GM12878 (cell line): ENCODE data around the gene CD300A. TPM values are rescaled to one million over a fixed set of nuclear protein-coding genes. Genes with fewer than 3 reads are reported as not detected.

Source experiments
- ATAC-seq: fragments of 200-7000 bp; cut with Tn5 transposase; 3 replicates; pipeline ENCODE4 v1.9.1; 2020; ENCODE audit warnings: mild to moderate bottlenecking, moderate library complexity
- BruUV-seq: library from RNA; stranded (reverse); fragments of 400-500 nt; replicated peaks from 2 replicates; lab custom pipeline; 2021; lab: Mats Ljungman, UMichigan
- CTCF ChIA-PET: fragments of 300-600 bp; sonication (Branson Sonifier 250); formaldehyde crosslinking; extraction: SDS; loops from one replicate; lab custom pipeline; 2021; ENCODE audit warnings: inconsistent platforms; lab: Yijun Ruan, JAX
- POLR2A ChIA-PET: fragments of 350-600 bp; formaldehyde crosslinking; extraction: SDS; loops from one replicate; lab custom pipeline; 2021; ENCODE audit warnings: inconsistent platforms; lab: Charles Lee
- RAD21 ChIA-PET: fragments of 300-600 bp; sonication (Branson Sonifier 250); formaldehyde crosslinking; loops from one replicate; lab custom pipeline; 2023; ENCODE audit warnings: antibody characterized with exemption; ENCODE audit not compliant: unreplicated experiment; lab: Charles Lee
- SMC1A ChIA-PET: fragments of 300-600 bp; sonication (Branson Sonifier 250); formaldehyde crosslinking; loops from one replicate; lab custom pipeline; 2023; ENCODE audit not compliant: unreplicated experiment, uncharacterized antibody; lab: Charles Lee
- DNase-seq: peaks from one replicate; pipeline ENCODE4 v3.0.0-alpha.2; 2011; ENCODE audit warnings: low read depth, low spot score
- FAIRE-seq: peaks from 3 replicates; lab custom pipeline; 2011; peaks lifted over from hg19 to GRCh38; lab: Jason Lieb, UNC
- H2AFZ ChIP-seq: 2 replicates; pipeline ENCODE4 v1.6.0; 2011; ENCODE audit warnings: low read depth, low read length, control low read depth; ENCODE audit not compliant: control insufficient read depth
- H3K27ac ChIP-seq: 2 replicates; pipeline ENCODE4 v1.5.1; 2011; ENCODE audit warnings: control low read depth; ENCODE audit not compliant: control insufficient read depth, insufficient read depth
- H3K27me3 ChIP-seq, 2 experiments: replicated peaks in 1 of 2; 2 replicates each; pipeline versions ENCODE4 v1.6.0 to v1.6.1; 2011; ENCODE audit warnings: low read length in 1 of 2; ENCODE audit not compliant: control insufficient read depth in 2 of 2, insufficient read depth in 2 of 2
- H3K36me3 ChIP-seq, 2 experiments: 2 replicates each; pipeline ENCODE4 v1.5.1; 2011; ENCODE audit warnings: low read length in 1 of 2; ENCODE audit not compliant: control insufficient read depth in 2 of 2, insufficient read depth in 2 of 2
- H3K4me1 ChIP-seq: 2 replicates; pipeline ENCODE4 v1.6.1; 2011; ENCODE audit warnings: mild to moderate bottlenecking, low read length, moderate library complexity, mixed read lengths; ENCODE audit not compliant: control insufficient read depth, insufficient read depth
- H3K4me2 ChIP-seq: 2 replicates; pipeline ENCODE4 v1.6.0; 2011; ENCODE audit warnings: control low read depth; ENCODE audit not compliant: control insufficient read depth, insufficient read depth
- H3K4me3 ChIP-seq: fragments of 200-600 bp; sonication (generic); 2 replicates; pipeline ENCODE4 v1.5.1; 2016
- H3K79me2 ChIP-seq: 2 replicates; pipeline ENCODE4 v1.6.0; 2011; ENCODE audit warnings: low read length; ENCODE audit not compliant: control insufficient read depth, insufficient read depth
- H3K9ac ChIP-seq: 2 replicates; pipeline ENCODE4 v1.8.0; 2011; ENCODE audit warnings: low read length, control low read depth, mixed read lengths; ENCODE audit not compliant: control insufficient read depth, insufficient read depth
- H3K9me3 ChIP-seq: replicated peaks from 3 replicates; pipeline ENCODE4 v1.5.1; 2011; ENCODE audit warnings: mild to moderate bottlenecking, low read length; ENCODE audit not compliant: control insufficient read depth, insufficient read depth
- H4K20me1 ChIP-seq: 2 replicates; pipeline ENCODE4 v1.6.0; 2011; ENCODE audit not compliant: control insufficient read depth, insufficient read depth
- BRCA1 ChIP-seq: IDR thresholded peaks from 2 replicates; pipeline ENCODE4 v1.6.1; 2011; ENCODE audit warnings: low read depth, low read length, improper control_type of control experiment
- CREB1 ChIP-seq: IDR thresholded peaks from 2 replicates; pipeline ENCODE4 v1.6.1; 2012; ENCODE audit warnings: low read depth, mild to moderate bottlenecking, inconsistent platforms
- DPF2 ChIP-seq: fragments of 450-650 bp; IDR thresholded peaks from 2 replicates; pipeline ENCODE4 v1.6.1; 2017; ENCODE audit warnings: mild to moderate bottlenecking
- GATAD2B ChIP-seq: fragments of 450-650 bp; conservative IDR thresholded peaks from 2 replicates; pipeline ENCODE4 v1.6.1; 2017; ENCODE audit warnings: low read depth, mild to moderate bottlenecking, moderate library complexity
- HDAC2 ChIP-seq: fragments of 200-600 bp; sonication (generic); IDR thresholded peaks from 2 replicates; pipeline ENCODE4 v1.6.1; 2017
- IKZF1 ChIP-seq: fragments of 450-650 bp; conservative IDR thresholded peaks from 2 replicates; pipeline ENCODE4 v1.6.1; 2017; ENCODE audit warnings: antibody characterized with exemption, mild to moderate bottlenecking
- NFYA ChIP-seq: IDR thresholded peaks from 2 replicates; pipeline ENCODE4 v1.6.1; 2011; ENCODE audit warnings: low read depth, mild to moderate bottlenecking, low read length, improper control_type of control experiment, borderline replicate concordance
- PML ChIP-seq: IDR thresholded peaks from 2 replicates; pipeline ENCODE4 v1.6.1; 2012; ENCODE audit warnings: low read length, inconsistent platforms
- POLR2A ChIP-seq: IDR thresholded peaks from 2 replicates; pipeline ENCODE4 v1.6.1; 2011; ENCODE audit warnings: low read depth, mild to moderate bottlenecking, low read length
- ZNF384 ChIP-seq: IDR thresholded peaks from 2 replicates; pipeline ENCODE4 v1.6.1; 2012; ENCODE audit warnings: low read depth, mild to moderate bottlenecking, low read length, improper control_type of control experiment, borderline replicate concordance
- WGBS: methylation state at CpG from one replicate; pipeline ENCODE4 v1.1.6; 2016; ENCODE audit warnings: low lambda C conversion rate; ENCODE audit not compliant: insufficient replicate concordance, insufficient coverage; ENCODE audit errors: missing lambda C conversion rate; 5-methylcytosine and 5-hydroxymethylcytosine counted together
- in situ Hi-C: fragments of 300-500 bp; cut with MboI; formaldehyde crosslinking; loops from 9 replicates; pipeline ENCODE4 v1.14.3; 2018; ENCODE audit warnings: mixed read lengths
- intact Hi-C: fragments of 100-400 bp; cut with micrococcal nuclease; formaldehyde crosslinking; loops from one replicate; pipeline ENCODE4 v1.14.2; 2022; ENCODE audit not compliant: unreplicated experiment
- polyA plus RNA-seq, 11 experiments: library from polyadenylated mRNA; depleted of rRNA in 4 of 11; unstranded in 6 of 11; stranded (reverse) in 5 of 11; fragments of >200 nt; fragmentation: Nextera tagmentation in 4 of 11; fragmentation: Illumina TruSeq in 1 of 11; extraction: Ambion mirVana in 4 of 11; extraction: Trizol in 1 of 11; gene quantifications; 1 replicate in 1 of 11; 2 replicates in 10 of 11; pipeline versions ENCODE4 v1.2.1 to v1.2.3, GENCODE V29; 2011 to 2016; ENCODE audit warnings: inconsistent platforms in 2 of 11, missing spikeins in 2 of 11, low read depth in 1 of 11
- total RNA-seq, 4 experiments: library from RNA; depleted of rRNA in 3 of 4; stranded (reverse); fragments of >200 nt in 3 of 4; fragmentation: Illumina TruSeq in 1 of 4; extraction: Trizol in 1 of 4; gene quantifications; 2 replicates each; pipeline versions ENCODE4 v1.2.1 to v1.2.3, GENCODE V29; 2013 to 2021
- TF ChIP-seq, protein P1 (sequence below): IDR thresholded peaks from 2 replicates; pipeline ENCODE4 v1.6.1; 2012; ENCODE audit warnings: improper control_type of control experiment, low read depth, low read length; ENCODE audit not compliant: insufficient replicate concordance
- TF ChIP-seq, protein P2 (sequence below): IDR thresholded peaks from 2 replicates; pipeline ENCODE4 v1.6.1; 2011; ENCODE audit warnings: borderline replicate concordance, low read depth, mild to moderate bottlenecking, moderate library complexity, low read length; ENCODE audit not compliant: insufficient read depth, poor library complexity, severe bottlenecking
- TF ChIP-seq, protein P3 (sequence below): fragments of 450-650 bp; formaldehyde crosslinking; IDR thresholded peaks from 2 replicates; pipeline ENCODE4 v1.4.0; 2022; ENCODE audit warnings: mild to moderate bottlenecking, moderate library complexity

CD300A gene
- total and polyA plus RNA-seq, 10 of the 15 experiments (the other 5 are each of a cell fraction or from before 2014, with no cell fraction given) = 10.6 to 128 (median 36.1) TPM

GRCh38 chr17:74442670-74443515 lies 23.5 kb upstream of the CD300A start:
- Histone ChIP-seq H4K20me1 (no peaks in the 10 kb centered on the region), H3K4me2 (peak overlapping the region; percentile 84), H3K36me3 (no peaks in the 10 kb centered on the region), H2AFZ (peak overlapping the region; percentile 39), H3K9me3 (peaks cover 6% of the 10 kb centered on the region; the same call in 2 of the 3 replicates), H3K4me3 (0 out of 2 replicates have a peak overlapping the region, but pooled peaks have one; percentile 35), H3K27ac (no peak overlapping the region), H3K4me1 (peaks cover 5% of the 10 kb centered on the region; the same call in 1 of the 2 replicates)
- ChIA-PET RAD21 (interaction anchor here (0.7 to 1.7 kb wide), 4 partner anchors 7 to 79 kb away, joined by 3 to 7 read pairs (median 3); no protein-coding TSS in a partner anchor), SMC1A (interaction anchor here (1.1 to 2.9 kb wide), 3 partner anchors 12 to 64 kb away, joined by 4 to 12 read pairs (median 6); no protein-coding TSS in a partner anchor), POLR2A (interaction anchor here (0.5 kb wide), 1 partner anchor 216 kb away, joined by 3 read pairs; no protein-coding TSS in a partner anchor), CTCF (interaction anchor here (1.5 to 5.1 kb wide), 3 partner anchors 9 to 63 kb away, joined by 8 to 34 read pairs (median 8); no protein-coding TSS in a partner anchor)
- DNase-seq (no peak), ATAC-seq (peak; percentile 93), FAIRE-seq (no peak)
- WGBS = 27% methylated on average over 28 of the region's 28 CpGs
- no TSS peak for BruUV-seq
- TF ChIP-seq IKZF1 (peak; percentile 37; the same call in 1 of the 2 replicates), ZNF384 (peak; percentile 63; the same call in 1 of the 2 replicates), POLR2A (no peak), DPF2 (0 out of 2 replicates have a peak, but pooled peaks have one; percentile 24), CREB1 (no peak), PML (no peak), BRCA1 (no peak), GATAD2B (no peak), HDAC2 (no peak), NFYA (no peak)
- TF ChIP-seq, protein P1, sequence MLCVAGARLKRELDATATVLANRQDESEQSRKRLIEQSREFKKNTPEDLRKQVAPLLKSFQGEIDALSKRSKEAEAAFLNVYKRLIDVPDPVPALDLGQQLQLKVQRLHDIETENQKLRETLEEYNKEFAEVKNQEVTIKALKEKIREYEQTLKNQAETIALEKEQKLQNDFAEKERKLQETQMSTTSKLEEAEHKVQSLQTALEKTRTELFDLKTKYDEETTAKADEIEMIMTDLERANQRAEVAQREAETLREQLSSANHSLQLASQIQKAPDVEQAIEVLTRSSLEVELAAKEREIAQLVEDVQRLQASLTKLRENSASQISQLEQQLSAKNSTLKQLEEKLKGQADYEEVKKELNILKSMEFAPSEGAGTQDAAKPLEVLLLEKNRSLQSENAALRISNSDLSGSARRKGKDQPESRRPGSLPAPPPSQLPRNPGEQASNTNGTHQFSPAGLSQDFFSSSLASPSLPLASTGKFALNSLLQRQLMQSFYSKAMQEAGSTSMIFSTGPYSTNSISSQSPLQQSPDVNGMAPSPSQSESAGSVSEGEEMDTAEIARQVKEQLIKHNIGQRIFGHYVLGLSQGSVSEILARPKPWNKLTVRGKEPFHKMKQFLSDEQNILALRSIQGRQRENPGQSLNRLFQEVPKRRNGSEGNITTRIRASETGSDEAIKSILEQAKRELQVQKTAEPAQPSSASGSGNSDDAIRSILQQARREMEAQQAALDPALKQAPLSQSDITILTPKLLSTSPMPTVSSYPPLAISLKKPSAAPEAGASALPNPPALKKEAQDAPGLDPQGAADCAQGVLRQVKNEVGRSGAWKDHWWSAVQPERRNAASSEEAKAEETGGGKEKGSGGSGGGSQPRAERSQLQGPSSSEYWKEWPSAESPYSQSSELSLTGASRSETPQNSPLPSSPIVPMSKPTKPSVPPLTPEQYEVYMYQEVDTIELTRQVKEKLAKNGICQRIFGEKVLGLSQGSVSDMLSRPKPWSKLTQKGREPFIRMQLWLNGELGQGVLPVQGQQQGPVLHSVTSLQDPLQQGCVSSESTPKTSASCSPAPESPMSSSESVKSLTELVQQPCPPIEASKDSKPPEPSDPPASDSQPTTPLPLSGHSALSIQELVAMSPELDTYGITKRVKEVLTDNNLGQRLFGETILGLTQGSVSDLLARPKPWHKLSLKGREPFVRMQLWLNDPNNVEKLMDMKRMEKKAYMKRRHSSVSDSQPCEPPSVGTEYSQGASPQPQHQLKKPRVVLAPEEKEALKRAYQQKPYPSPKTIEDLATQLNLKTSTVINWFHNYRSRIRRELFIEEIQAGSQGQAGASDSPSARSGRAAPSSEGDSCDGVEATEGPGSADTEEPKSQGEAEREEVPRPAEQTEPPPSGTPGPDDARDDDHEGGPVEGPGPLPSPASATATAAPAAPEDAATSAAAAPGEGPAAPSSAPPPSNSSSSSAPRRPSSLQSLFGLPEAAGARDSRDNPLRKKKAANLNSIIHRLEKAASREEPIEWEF = peak; percentile 16
- TF ChIP-seq, protein P2, sequence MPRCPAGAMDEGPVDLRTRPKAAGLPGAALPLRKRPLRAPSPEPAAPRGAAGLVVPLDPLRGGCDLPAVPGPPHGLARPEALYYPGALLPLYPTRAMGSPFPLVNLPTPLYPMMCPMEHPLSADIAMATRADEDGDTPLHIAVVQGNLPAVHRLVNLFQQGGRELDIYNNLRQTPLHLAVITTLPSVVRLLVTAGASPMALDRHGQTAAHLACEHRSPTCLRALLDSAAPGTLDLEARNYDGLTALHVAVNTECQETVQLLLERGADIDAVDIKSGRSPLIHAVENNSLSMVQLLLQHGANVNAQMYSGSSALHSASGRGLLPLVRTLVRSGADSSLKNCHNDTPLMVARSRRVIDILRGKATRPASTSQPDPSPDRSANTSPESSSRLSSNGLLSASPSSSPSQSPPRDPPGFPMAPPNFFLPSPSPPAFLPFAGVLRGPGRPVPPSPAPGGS = no peak
- TF ChIP-seq, protein P3, sequence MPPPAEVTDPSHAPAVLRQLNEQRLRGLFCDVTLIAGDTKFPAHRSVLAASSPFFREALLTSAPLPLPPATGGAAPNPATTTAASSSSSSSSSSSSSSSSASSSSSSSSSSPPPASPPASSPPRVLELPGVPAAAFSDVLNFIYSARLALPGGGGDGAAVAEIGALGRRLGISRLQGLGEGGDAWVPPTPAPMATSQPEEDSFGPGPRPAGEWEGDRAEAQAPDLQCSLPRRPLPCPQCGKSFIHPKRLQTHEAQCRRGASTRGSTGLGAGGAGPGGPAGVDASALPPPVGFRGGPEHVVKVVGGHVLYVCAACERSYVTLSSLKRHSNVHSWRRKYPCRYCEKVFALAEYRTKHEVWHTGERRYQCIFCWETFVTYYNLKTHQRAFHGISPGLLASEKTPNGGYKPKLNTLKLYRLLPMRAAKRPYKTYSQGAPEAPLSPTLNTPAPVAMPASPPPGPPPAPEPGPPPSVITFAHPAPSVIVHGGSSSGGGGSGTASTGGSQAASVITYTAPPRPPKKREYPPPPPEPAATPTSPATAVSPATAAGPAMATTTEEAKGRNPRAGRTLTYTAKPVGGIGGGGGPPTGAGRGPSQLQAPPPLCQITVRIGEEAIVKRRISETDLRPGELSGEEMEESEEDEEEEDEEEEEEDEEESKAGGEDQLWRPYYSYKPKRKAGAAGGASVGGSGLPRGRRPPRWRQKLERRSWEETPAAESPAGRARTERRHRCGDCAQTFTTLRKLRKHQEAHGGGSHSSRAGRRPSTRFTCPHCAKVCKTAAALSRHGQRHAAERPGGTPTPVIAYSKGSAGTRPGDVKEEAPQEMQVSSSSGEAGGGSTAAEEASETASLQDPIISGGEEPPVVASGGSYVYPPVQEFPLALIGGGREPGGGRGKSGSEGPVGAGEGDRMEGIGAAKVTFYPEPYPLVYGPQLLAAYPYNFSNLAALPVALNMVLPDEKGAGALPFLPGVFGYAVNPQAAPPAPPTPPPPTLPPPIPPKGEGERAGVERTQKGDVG (CRISPR knock-in tag) = no peak
- TF ChIP-seq, all 136 proteins: peak for 4
- no peaks in the 10 kb centered on the region for H3K27me3 ChIP-seq
- intact Hi-C loops (no loop called here), in situ Hi-C loops (no loop called here)
- H3K9ac ChIP-seq = peak overlapping the region; percentile 38; the same call in 1 of the 2 replicates
- H3K79me2 ChIP-seq = no peaks in the 10 kb centered on the region
